BLaER1 (cell line): Measurements from ENCODE around the gene CNTN5.

Experiments used
- H3K27ac ChIP-seq: shearing (Covaris generic); formaldehyde crosslinking; 2 replicates; pipeline ENCODE4 v1.8.1; 2022
- H3K27me3 ChIP-seq: shearing (Covaris generic); formaldehyde crosslinking; 2 replicates; pipeline ENCODE4 v1.8.1; 2022
- H3K36me3 ChIP-seq: shearing (Covaris generic); formaldehyde crosslinking; 2 replicates; pipeline ENCODE4 v1.8.1; 2022
- H3K4me1 ChIP-seq: shearing (Covaris generic); formaldehyde crosslinking; 2 replicates; pipeline ENCODE4 v1.8.1; 2022
- H3K4me2 ChIP-seq: shearing (Covaris generic); formaldehyde crosslinking; 2 replicates; pipeline ENCODE4 v1.8.1; 2022
- H3K4me3 ChIP-seq: shearing (Covaris generic); formaldehyde crosslinking; 2 replicates; pipeline ENCODE4 v1.8.1; 2022
- H3K9ac ChIP-seq: shearing (Covaris generic); formaldehyde crosslinking; 2 replicates; pipeline ENCODE4 v1.8.1; 2022
- H3K9me3 ChIP-seq: shearing (Covaris generic); formaldehyde crosslinking; 2 replicates; pipeline ENCODE4 v1.8.1; 2022
- H4K20me1 ChIP-seq: shearing (Covaris generic); formaldehyde crosslinking; 2 replicates; pipeline ENCODE4 v1.8.1; 2022
- Cebpa-rat ChIP-seq: shearing (Covaris generic); IDR thresholded peaks from 2 replicates; pipeline ENCODE4 v1.8.1; 2022

The CNTN5 gene

GRCh38 chr11:99449345-99449744 is 428.6 kb downstream of the CNTN5 start:
- H3K36me3 ChIP-seq, result no peaks in the 10 kb centered on the region
- H3K4me1 ChIP-seq, result no peaks in the 10 kb centered on the region
- no peak overlapping the region for H3K4me2 ChIP-seq
- no peak for TF ChIP-seq Cebpa-rat
- H3K27me3 ChIP-seq, result no peaks in the 10 kb centered on the region
- H3K9me3 ChIP-seq, result no peaks in the 10 kb centered on the region
- no peak overlapping the region for H3K9ac ChIP-seq
- no peak overlapping the region for H3K4me3 ChIP-seq
- H3K27ac ChIP-seq, result no peak overlapping the region
- no peaks in the 10 kb centered on the region for H4K20me1 ChIP-seq

- TF ChIP-seq Cebpa-rat, result no peak
- no peak overlapping the region for H3K27ac ChIP-seq
- H3K9me3 ChIP-seq, result no peaks in the 10 kb centered on the region
- H3K4me2 ChIP-seq, result no peak overlapping the region
- H3K27me3 ChIP-seq, result no peaks in the 10 kb centered on the region
- H3K36me3 ChIP-seq, result no peaks in the 10 kb centered on the region
- no peaks in the 10 kb centered on the region for H4K20me1 ChIP-seq
- H3K4me1 ChIP-seq, result no peaks in the 10 kb centered on the region
- H3K4me3 ChIP-seq, result no peak overlapping the region
- H3K9ac ChIP-seq, result no peak overlapping the region
Measured at GRCh38 chr11:99452075-99452474, 431.3 kb downstream of the CNTN5 start.

- no peak for TF ChIP-seq Cebpa-rat
- Histone ChIP-seq H3K27ac (no peak overlapping the region), H3K9me3 (0 out of 2 replicates have a peak, but pooled peaks cover 6% of the 10 kb centered on the region), H3K4me1 (no peaks in the 10 kb centered on the region), H3K4me2 (no peak overlapping the region), H3K9ac (no peak overlapping the region), H3K4me3 (no peak overlapping the region), H3K36me3 (no peaks in the 10 kb centered on the region), H3K27me3 (no peaks in the 10 kb centered on the region), H4K20me1 (no peaks in the 10 kb centered on the region)
Measured at GRCh38 chr11:99461913-99462312, 441.2 kb downstream of the CNTN5 start.

- Histone ChIP-seq H4K20me1 (no peaks in the 10 kb centered on the region), H3K9ac (no peak overlapping the region), H3K9me3 (0 out of 2 replicates have a peak, but pooled peaks cover 6% of the 10 kb centered on the region), H3K4me2 (no peak overlapping the region), H3K4me1 (no peaks in the 10 kb centered on the region), H3K27me3 (no peaks in the 10 kb centered on the region), H3K36me3 (no peaks in the 10 kb centered on the region), H3K27ac (no peak overlapping the region), H3K4me3 (no peak overlapping the region)
- TF ChIP-seq Cebpa-rat, result no peak
Measured at GRCh38 chr11:99464985-99465384, 444.2 kb downstream of the CNTN5 start.

GRCh38 chr11:99489581-99489980 is 468.8 kb downstream of the CNTN5 start:
- Histone ChIP-seq H3K27ac (no peak overlapping the region), H4K20me1 (no peaks in the 10 kb centered on the region), H3K9me3 (no peaks in the 10 kb centered on the region), H3K27me3 (no peaks in the 10 kb centered on the region), H3K9ac (no peak overlapping the region), H3K4me1 (no peaks in the 10 kb centered on the region), H3K4me2 (no peak overlapping the region), H3K4me3 (no peak overlapping the region), H3K36me3 (no peaks in the 10 kb centered on the region)
- TF ChIP-seq Cebpa-rat, result no peak

- no peaks in the 10 kb centered on the region for H4K20me1 ChIP-seq
- no peak overlapping the region for H3K4me2 ChIP-seq
- H3K36me3 ChIP-seq, result no peaks in the 10 kb centered on the region
- no peak overlapping the region for H3K4me3 ChIP-seq
- H3K9ac ChIP-seq, result no peak overlapping the region
- no peaks in the 10 kb centered on the region for H3K9me3 ChIP-seq
- no peaks in the 10 kb centered on the region for H3K27me3 ChIP-seq
- no peak overlapping the region for H3K27ac ChIP-seq
- no peak for TF ChIP-seq Cebpa-rat
- H3K4me1 ChIP-seq, result peaks cover 16% of the 10 kb centered on the region; the same call in 1 of the 2 replicates
Measured at GRCh38 chr11:99494065-99494464, 473.3 kb downstream of the CNTN5 start.

GRCh38 chr11:99501655-99502054 is 480.9 kb downstream of the CNTN5 start:
- Histone ChIP-seq H3K27ac (no peak overlapping the region), H3K4me2 (no peak overlapping the region), H3K4me3 (no peak overlapping the region), H3K36me3 (no peaks in the 10 kb centered on the region), H3K9me3 (no peaks in the 10 kb centered on the region), H3K9ac (no peak overlapping the region), H3K4me1 (peaks cover 9% of the 10 kb centered on the region; the same call in 1 of the 2 replicates), H4K20me1 (no peaks in the 10 kb centered on the region), H3K27me3 (no peaks in the 10 kb centered on the region)
- TF ChIP-seq Cebpa-rat, result no peak

- Histone ChIP-seq H3K9me3 (no peaks in the 10 kb centered on the region), H3K27me3 (no peaks in the 10 kb centered on the region), H3K27ac (no peak overlapping the region), H3K4me2 (no peak overlapping the region), H3K9ac (no peak overlapping the region), H3K4me3 (no peak overlapping the region), H4K20me1 (no peaks in the 10 kb centered on the region), H3K36me3 (no peaks in the 10 kb centered on the region), H3K4me1 (no peaks in the 10 kb centered on the region)
- no peak for TF ChIP-seq Cebpa-rat
Measured at GRCh38 chr11:99505316-99505715, 484.6 kb downstream of the CNTN5 start.

GRCh38 chr11:99505831-99506230 is 485.1 kb downstream of the CNTN5 start:
- no peak for TF ChIP-seq Cebpa-rat
- H3K27me3 ChIP-seq, result no peaks in the 10 kb centered on the region
- H3K4me3 ChIP-seq, result no peak overlapping the region
- H3K36me3 ChIP-seq, result no peaks in the 10 kb centered on the region
- H3K9me3 ChIP-seq, result no peaks in the 10 kb centered on the region
- H3K4me1 ChIP-seq, result no peaks in the 10 kb centered on the region
- no peak overlapping the region for H3K4me2 ChIP-seq
- no peak overlapping the region for H3K27ac ChIP-seq
- no peaks in the 10 kb centered on the region for H4K20me1 ChIP-seq
- no peak overlapping the region for H3K9ac ChIP-seq

GRCh38 chr11:99509863-99510262 is 489.1 kb downstream of the CNTN5 start:
- Histone ChIP-seq H4K20me1 (no peaks in the 10 kb centered on the region), H3K9me3 (no peaks in the 10 kb centered on the region), H3K9ac (no peak overlapping the region), H3K27me3 (no peaks in the 10 kb centered on the region), H3K36me3 (no peaks in the 10 kb centered on the region), H3K4me1 (no peaks in the 10 kb centered on the region), H3K4me3 (no peak overlapping the region), H3K4me2 (no peak overlapping the region), H3K27ac (no peak overlapping the region)
- TF ChIP-seq Cebpa-rat, result no peak; the same call in 1 of the 2 replicates

- H3K27me3 ChIP-seq, result no peaks in the 10 kb centered on the region
- no peaks in the 10 kb centered on the region for H4K20me1 ChIP-seq
- H3K4me1 ChIP-seq, result no peaks in the 10 kb centered on the region
- H3K9me3 ChIP-seq, result no peaks in the 10 kb centered on the region
- no peak overlapping the region for H3K4me3 ChIP-seq
- no peak for TF ChIP-seq Cebpa-rat
- H3K27ac ChIP-seq, result no peak overlapping the region
- no peak overlapping the region for H3K9ac ChIP-seq
- H3K36me3 ChIP-seq, result no peaks in the 10 kb centered on the region
- no peak overlapping the region for H3K4me2 ChIP-seq
Measured at GRCh38 chr11:99513368-99513767, 492.6 kb downstream of the CNTN5 start.
